GM18858 (cell line): Measurements from ENCODE around the gene ST6GALNAC3.
A peak's percentile ranks its signal among the peaks of the same experiment; 100 is the strongest.

Source experiments
- ATAC-seq: cut with Tn5 transposase; IDR thresholded peaks from one replicate; pipeline ENCODE4 v1.9.1; 2021; ENCODE audit not compliant: unreplicated experiment

Gene ST6GALNAC3

DNA sequence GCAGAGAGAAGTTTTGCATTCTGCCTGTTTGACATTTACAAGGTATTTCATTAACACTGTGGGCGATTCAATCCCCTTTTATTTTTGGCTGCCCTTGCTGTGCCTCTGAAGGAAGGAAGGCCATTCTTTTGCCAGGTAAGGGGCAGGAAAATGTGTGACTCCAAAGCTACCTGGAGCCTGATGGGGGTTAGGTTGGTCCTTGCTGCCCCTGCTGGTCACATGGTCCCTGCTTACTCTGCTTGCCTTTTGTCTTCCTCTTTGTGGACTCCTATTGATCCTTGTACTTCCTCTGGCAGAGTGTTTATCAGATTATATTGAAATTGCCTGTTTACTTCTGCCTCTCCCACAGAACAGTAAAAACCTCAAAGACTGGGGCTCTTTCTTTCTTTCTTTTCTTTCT lies 65.7 kb downstream of the ST6GALNAC3 start:
- no peak for ATAC-seq

DNA sequence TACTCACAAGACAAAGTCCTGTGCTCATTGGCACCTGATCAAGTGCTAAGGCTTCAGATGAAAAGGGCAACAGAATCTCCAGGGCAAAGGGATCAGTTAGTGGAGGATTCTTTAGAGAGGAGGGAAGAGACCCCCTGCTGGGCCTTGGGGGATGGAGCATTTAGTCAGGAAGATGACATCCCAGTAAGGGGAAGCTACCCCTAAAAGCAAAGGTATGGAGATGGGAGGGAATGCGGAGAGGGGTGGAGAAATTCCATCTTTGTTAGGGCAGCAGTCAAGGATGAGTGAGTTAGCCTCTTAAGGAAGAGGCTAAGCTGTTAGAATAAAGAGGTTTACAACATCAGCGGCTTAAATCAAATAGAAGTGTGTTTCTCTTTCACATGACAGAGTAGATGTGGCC lies 67.4 kb downstream of the ST6GALNAC3 start:
- ATAC-seq: no peak

DNA sequence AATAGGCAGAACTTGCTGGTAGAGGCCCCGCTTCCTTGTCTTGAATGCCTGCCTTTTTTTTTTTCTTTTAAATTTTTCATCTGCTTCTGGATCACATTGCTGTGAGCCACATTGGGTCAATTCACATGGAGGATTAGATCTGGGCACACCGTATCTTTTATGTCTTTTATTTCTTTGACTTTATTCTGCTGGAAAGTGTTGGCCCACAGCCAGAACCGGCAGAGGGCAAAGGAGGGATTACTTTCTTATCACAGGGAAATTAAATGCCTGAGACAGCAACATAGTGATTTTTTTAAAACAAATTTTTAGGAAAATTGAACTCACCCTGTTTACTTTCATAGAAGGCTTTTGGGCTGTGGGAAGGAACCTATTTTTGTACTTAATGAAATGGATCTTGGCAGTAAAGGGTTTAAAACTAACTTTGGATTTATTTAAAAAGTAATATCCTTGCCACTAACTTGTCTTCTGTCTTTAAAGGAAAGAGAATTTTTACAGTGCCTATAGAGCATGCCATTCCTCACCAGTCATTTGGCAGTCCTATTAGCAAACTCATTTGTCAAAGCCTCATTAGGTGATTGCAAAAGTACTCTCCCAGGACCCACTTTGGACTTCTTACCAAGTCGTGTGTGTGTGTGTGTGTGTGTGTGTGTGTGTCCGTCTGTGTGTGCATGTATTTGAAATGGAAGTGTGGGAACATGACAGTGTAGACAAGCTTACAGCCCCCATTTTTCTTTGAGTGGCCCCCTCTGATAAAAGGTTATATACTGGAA lies 68.4 kb downstream of the ST6GALNAC3 start:
- no peak for ATAC-seq

DNA sequence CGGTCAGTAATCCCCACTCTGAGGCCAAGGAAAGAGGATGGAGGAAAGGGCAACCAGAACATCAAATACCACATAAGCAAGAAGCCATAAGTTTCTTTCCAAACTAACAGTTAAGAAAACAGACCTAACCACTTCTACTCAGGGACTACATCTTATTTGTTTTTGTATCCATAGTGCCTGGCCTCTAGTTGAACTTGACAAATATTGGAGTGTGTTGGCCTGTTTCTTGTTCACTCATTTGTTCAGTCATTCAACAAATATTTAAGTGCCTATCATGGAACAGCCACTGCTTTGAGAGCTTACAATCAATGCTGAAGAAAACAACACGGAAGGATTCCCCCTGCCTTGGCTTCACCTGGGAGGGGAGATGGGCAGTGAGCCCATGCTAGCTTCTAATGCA lies 69.7 kb downstream of the ST6GALNAC3 start:
- ATAC-seq: no peak

DNA sequence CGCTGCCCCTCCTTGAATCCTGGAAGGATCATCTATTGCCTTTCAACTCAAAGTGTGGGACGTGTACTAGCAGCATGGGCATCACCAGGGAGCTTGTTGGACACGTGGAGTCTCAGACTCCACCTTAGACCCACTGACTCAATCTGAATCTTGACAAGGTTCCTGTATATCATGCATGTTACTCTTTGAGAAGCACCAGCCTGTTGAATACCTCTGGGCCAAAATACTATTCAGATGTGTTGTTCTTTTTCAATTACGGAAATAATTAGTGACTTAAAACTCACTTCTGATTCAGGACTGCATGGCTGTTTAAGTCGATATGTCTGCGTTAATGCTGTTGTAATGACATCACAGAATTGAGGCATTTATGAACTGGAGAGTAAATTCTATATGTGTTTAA lies 70.8 kb downstream of the ST6GALNAC3 start:
- no peak for ATAC-seq

DNA sequence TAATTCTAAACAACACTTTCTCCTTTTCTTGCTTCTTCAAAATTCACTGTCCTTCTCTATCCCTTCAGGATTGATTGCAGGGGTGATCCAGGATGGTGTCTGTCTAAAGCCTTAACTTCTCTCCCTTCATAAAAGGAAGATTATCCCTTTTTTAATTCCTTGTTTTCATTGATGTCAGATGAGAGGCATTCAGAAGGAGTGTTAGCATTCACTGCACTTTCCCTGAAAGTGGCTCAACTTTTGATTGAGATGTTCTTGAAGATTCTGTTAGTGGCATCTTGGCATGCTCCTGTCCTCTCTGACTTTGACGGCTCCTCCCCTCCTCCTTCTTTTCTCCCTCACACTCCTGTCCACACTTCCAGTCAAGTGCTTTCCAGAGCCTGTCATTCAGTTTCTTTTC lies 71.6 kb downstream of the ST6GALNAC3 start:
- no peak for ATAC-seq

DNA sequence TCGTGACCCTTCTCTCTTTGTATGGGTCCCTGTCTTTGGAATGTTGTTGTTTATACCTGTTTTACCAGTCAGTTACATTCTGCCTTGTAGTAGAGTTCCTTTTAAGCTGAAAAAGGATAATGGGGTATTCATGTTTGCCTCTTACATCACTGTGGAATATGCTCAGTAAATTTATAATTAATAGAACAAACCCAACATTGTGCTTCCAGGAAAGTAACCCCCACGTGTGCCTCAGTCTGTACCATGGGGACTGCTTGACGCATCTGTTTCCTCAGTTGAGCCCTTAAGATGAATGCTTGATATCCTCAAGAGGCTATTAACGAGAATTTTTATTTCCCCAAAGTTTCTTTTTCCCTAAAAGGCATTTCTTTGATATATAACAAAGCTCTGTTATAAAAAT lies 73.4 kb downstream of the ST6GALNAC3 start:
- ATAC-seq: no peak

DNA sequence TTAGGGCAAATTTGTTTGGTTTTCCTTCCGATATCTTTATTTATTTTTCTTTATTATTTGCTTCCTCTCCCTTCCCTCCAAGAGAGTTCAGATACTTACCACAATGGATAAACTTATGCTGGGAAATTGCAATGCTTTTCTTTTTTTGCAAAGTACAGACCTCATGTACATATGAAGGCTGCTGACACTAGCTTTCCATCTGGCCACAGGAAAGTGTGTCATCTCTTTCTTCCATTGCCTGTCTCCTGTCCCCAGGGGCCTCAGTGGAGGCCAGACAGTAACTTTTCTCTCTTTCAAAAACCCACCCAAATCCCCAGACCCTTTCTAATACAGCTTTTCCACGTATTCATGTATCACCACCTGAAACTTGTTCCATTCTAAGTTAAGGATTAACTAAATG lies 73.9 kb downstream of the ST6GALNAC3 start:
- ATAC-seq: no peak

DNA sequence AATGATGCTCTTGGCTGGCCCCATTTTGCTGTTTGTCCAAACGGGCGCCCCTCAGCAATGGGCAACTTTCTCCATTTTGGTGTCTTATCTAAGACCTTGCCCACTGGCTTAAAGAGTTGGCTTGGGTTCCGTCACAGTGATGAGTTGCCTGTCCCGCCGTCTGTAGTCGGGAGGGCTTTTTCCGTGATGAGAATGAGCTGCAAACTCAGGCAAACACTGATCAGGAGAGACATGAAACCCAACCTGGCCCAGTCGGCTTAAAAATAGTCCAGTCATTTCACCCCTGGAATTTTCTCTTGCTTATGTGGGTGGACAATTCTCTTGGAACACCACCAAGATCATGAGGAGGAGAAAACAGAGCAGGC lies 79.3 kb downstream of the ST6GALNAC3 start:
- no peak for ATAC-seq

DNA sequence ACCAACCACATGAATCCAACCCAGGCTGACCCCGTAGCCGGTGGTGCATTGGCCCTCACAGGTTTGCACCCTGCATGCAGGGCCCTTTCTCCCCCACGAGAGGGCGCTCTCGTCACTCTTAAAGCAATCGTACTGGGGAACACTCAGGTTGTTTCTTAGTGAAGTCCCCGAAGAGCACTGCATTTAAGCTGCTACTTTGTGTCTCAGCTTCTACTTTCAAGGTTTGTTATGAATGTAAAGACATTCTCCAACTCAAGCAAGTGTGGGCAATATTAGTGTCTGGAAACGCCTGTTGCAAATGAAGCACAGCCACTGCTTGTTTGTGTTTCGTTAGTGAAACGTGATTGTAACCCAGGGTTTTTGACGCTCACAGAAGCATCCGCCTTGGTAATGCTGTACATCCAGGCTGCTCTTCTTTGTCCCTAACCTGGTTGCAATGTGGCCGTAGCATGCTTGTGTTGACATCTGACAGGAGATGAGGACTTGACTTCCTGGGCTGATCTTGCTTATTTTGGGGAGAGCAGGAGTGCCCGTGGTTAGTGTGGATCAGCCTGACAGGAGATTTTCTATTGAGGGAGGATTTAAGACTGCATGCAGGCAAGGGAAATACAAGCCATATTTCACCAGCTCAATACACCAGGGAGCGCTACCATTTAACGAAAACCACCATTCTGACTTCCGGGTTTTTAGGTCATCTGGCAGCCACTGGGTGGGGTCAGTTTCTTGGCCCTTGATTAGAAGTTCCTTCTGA lies 79.8 kb downstream of the ST6GALNAC3 start:
- peak; percentile 97 for ATAC-seq

DNA sequence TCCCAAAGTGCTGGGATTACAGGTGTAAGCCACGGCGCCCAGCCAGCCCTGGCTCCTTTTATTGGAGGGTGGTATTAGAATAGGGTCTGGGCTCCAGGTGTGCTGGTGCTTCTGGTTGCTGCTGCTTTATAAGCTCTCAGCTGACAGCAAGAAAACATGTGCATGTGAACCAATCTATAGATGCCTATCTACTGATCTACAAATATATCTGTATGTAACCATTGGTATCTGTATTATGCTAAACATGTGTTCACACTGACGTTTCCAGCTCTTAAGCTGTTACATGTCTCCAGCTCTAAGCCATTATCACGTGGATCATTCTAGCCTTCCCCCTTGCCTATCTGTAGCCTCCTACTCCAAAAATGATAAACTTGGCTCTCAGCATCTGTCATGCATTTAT lies 82.4 kb downstream of the ST6GALNAC3 start:
- ATAC-seq: no peak

DNA sequence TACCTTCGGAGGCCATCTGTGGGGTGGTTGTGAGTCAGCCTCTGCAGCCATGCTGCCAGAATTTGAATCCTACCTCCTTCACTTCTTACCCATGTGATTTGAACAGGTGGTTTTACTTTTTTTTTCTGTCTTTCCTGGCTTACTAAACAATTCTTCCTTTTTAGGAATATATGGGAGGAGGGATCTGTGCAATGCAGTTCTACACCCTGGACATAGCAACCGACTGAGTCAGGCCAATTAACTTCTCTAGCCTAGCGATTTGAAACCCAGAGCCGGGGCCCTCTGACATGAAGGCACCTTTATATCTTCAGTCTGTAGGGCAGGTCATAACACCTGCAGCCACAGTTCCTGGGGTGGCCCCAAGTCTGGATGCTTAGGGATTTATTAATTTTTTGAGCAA lies 83.6 kb downstream of the ST6GALNAC3 start:
- ATAC-seq: no peak

DNA sequence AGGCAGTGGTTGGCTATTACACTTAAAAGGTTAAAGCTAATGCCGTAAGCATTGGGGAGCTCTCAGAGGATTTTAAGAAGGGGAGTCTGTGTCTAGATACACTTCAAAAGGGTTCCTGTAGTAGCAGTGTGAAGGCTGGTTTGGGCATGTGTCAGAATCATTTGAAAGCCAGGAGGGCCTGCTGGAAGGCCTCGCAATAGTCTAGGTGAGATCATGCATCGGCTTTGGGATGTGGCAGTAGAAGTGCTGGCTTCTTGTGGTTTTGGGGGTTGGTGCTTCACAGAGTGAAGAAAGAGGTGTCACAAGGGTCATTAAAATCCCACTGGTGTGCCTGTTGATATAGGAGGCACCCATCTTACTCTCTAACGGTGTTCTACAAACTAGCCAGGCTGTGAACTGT lies 85.7 kb downstream of the ST6GALNAC3 start:
- ATAC-seq: no peak

DNA sequence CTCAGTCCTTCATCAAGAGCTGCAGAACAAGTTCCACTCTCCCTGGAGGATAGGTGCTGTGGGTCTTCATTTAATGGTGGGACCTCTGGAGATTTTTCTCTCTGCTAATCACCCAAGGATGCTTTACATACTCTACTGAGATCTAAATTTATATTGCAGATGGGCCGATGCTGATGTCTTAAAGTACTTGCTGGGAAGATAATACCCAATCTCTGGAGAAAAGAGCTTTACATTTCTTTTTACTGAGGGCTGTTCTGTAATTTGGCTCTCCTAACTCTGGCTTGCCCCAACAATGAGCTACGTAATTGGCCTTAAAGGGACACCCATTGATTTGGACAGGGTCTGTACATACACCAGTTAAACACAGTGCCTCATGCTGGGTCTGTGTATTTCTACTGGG lies 86.9 kb downstream of the ST6GALNAC3 start:
- ATAC-seq: no peak

DNA sequence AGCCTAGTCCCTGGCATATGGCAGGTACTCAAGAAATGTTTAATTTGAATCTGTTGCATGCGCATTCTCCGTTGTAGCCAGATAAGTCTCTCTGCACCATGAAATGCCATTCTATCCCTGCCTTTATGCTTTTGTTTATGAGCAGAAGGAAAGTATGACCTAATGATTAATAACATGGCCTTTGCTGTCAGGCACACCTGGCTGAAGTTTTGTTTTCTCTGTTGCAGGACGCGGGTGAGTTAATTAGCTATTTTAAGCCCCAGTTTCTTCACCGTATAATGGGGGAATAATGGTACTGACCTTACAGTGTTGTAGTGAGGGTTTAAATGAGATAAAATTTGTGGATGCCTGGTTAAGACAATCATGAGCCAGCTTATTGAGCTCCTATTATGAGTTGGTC lies 87.7 kb downstream of the ST6GALNAC3 start:
- no peak for ATAC-seq

DNA sequence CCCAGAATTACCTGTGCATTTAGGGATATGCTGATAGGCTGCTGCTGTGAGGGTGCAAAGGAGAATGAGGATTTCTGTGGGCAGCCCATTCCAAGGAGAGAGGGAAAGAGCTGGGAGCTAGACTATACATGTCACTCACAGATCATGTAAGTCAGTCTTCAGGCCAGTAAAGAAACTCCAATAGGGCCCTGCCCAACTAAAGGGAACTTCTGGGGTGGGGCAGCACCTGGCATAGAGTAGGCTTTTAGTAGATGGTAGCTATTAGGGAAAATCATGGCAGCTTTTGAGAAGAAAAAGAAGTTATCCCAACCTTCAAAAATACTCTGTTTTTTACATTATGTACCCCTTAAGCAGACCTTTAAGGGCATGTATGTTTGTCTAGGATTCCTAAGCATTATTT lies 89.6 kb downstream of the ST6GALNAC3 start:
- no peak for ATAC-seq

DNA sequence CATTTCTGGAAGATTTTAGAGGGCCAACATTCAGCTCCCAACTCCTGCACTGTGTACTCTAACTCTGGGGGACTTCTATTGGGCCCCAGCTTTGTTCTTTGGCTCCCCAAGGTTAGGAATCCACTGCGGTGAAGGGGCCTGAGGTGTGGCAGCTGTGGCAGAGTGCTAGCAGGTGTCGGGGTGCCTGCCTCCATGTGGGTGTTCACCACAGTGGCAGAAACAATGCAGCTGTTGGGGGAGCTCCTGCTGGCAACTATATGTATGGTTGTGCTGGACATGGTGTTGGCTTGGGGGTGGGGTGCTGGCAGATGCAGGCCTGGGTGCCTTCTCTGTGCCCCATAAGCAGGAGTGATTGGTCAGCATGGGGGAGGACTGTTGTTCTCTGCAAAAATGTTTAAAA lies 95.5 kb downstream of the ST6GALNAC3 start:
- no peak for ATAC-seq

DNA sequence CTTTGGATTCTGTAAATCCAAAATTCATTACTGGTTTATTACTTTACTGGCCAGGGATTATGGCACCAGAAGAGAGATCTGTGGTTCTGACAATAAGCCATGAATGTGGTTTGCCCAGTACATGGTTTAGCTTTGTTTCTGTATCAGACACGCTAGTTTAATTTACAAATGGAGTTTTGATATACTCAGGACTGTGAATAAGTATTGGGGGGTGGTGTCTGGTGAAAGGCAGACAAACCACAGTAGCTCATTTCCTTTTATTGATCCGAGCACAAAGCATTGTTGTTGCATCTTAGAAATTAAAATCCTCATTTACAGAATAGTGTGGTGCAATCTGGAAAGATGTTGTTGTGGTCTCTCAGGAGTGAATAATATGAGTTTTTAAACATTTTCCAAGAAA lies 96.0 kb downstream of the ST6GALNAC3 start:
- ATAC-seq: no peak

DNA sequence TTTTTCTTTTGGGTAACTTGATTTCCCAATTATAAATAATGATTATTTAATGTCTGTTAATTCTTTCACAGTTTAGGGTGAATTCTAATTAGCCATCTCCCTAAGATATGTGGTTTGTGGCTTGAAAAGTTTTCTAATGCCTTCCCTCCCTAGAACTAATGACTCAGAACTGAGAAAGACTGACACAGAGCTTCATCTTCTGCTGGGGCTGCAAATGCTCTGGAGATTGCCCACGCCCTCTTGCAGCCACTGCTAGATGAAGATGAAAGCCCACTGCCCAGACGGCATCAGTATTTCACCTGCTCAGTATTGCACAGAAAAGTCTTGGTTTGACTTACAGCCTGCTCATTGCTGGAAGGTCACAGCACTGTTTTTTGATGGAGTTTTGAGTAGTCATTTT lies 101.5 kb downstream of the ST6GALNAC3 start:
- ATAC-seq: no peak

DNA sequence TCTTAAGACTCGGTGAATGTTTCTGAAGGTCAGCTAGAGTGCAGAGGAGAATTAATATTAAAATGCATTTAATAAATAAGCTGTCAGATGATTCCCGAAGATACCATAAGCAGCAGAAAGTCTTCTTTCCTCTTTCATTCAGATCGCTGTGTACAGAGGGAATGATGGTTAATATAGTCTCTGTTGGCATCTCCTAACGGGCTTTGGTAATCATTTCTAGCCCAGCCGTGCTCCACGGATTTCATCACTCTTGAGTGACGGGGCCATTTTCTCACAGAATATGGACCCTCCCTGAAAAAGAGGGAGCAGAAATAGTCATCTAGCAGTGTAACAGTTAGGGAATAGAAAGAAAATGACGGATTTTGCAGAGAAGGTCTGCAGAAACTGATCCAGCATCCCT lies 103.1 kb downstream of the ST6GALNAC3 start:
- ATAC-seq: no peak

DNA sequence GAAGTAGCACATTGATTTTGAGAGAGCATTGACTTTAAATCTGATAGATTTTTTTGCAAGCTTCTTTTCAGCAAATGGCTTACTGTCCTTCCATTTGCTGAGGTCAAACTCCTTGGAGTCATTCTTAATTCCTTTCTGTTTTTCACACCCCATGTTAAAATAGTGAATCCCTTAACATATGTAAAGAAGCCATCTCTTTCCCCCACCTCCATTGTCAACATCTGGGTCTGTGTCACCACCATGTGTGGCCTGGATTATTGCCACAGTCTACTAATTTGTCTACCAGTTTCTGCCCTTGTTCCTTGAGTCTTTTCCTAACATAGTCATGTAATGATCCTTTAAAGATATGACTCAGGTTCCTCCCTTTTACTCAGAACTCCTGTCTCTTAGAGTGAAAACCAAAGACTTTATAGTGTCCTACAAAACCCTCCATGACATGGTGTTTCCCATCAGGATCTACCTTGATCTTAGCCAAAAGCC lies 104.7 kb downstream of the ST6GALNAC3 start:
- no peak for ATAC-seq

DNA sequence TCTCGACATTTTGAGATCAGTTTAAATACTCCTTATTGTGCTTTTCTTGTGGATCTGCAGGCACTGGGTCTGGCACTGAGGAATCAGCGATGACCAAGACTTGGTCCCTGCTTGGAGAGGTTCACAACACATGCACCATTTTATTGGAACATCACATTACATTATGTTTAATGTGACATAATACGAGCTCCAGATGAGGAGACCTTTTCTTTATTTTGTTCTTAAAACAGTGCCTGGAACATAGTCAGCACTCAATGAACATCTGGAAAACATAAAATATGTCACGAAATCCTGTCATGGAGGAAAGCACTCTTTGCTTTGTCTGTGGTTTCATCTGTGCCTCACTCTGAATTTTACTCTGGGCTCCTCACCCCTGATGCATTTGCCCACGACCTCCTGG lies 110.7 kb downstream of the ST6GALNAC3 start:
- no peak for ATAC-seq
